Activated naive CD4-positive, alpha-beta T cell treated with Interleukin-2 at 50 U/mL for 16 hours (primary cell): Measurements from ENCODE around the gene TXNDC2.
A peak's percentile ranks its signal among the peaks of the same experiment; 100 is the strongest.

ENCODE experiments used
- DNase-seq: peaks from one replicate; pipeline ENCODE4 v3.0.0-alpha.2; 2020

TXNDC2 gene

GRCh38 chr18:9861157-9861556 is 24.6 kb upstream of the TXNDC2 start:
- no peak for DNase-seq

- peak; percentile 8 for DNase-seq
Measured at GRCh38 chr18:9861933-9862332, 23.8 kb upstream of the TXNDC2 start.

DNA sequence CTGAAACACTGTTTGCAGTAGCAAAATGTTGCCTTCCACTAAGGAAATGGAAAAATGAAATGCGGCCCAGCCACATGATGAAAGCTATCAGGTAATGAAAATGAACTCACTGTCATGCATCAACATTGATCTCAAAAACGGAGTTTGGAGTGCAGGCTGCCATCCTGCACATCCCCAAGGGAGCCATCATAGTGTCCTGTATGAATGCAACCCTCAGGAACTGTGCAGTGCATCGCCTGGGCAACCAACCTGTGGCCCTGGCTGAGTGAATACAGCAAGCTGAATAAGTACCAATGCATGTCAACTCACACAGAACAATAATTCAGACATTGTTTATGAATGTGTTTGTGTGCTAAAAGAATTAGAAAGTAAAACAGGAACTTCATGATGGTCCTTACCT is 23.1 kb upstream of the TXNDC2 start:
- no peak for DNase-seq

- DNase-seq: no peak
Measured at GRCh38 chr18:9863282-9863681, 22.5 kb upstream of the TXNDC2 start.

- DNase-seq: no peak
Measured at GRCh38 chr18:9865764-9866490, 19.8 kb upstream of the TXNDC2 start.

DNA sequence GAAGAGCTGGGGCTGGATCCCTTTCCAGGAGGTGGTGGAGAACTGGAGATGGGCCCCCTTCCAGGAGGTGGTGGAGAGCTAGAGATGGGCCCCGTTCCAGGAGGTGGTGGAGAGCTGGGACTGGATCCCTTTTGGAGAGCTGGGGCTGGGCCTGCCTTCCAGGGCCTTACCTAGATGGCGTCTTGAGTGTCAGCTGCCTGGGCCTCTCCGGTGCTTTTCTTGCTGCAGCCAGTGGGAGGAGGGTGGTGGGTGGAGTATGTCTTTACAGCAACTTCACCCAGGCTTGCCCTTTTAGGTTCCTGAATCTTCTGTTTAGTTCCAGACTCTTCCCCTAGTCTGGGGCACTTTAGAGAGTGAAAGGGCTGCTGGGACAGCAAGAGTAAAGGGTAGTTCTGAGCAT is 19.1 kb upstream of the TXNDC2 start:
- no peak for DNase-seq

GRCh38 chr18:9867071-9867594 is 18.6 kb upstream of the TXNDC2 start:
- no peak for DNase-seq

- DNase-seq: no peak
Measured at GRCh38 chr18:9868857-9869714, 16.7 kb upstream of the TXNDC2 start.

GRCh38 chr18:9869715-9870430 is 15.9 kb upstream of the TXNDC2 start:
- DNase-seq: no peak

- no peak for DNase-seq
Measured at GRCh38 chr18:9870431-9871008, 15.3 kb upstream of the TXNDC2 start.

DNA sequence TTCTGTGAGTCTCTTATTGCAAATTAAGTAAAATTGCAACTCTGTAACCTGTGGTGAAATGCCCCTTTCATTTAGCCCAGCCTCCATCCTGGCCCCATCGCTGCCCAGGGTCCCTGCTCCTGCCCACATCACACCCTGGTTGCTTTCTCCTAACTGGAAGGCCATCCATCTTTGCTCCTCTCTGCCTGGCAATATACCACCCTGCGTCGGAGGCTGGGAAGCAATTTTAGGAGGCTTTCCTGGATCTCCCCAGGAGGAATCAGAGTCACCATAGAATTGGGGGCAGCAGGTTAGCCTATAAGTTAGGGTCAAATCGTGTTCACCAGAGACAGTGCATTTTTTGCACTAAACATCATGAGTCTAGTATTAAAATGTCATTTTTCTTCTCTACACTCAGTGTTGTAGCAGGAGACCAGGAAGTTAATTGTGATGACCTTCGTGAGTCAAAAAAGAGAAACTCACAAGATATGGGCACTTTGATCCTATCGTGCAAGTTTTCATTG is 14.5 kb upstream of the TXNDC2 start:
- no peak for DNase-seq

GRCh38 chr18:9872823-9873222 is 12.9 kb upstream of the TXNDC2 start:
- DNase-seq: no peak

GRCh38 chr18:9874728-9875127 is 11.0 kb upstream of the TXNDC2 start:
- DNase-seq: no peak

GRCh38 chr18:9876212-9876866 is 9.4 kb upstream of the TXNDC2 start:
- no peak for DNase-seq

- DNase-seq: no peak
Measured at GRCh38 chr18:9876867-9877654, 8.7 kb upstream of the TXNDC2 start.

GRCh38 chr18:9877655-9878014 is 8.1 kb upstream of the TXNDC2 start:
- no peak for DNase-seq

DNA sequence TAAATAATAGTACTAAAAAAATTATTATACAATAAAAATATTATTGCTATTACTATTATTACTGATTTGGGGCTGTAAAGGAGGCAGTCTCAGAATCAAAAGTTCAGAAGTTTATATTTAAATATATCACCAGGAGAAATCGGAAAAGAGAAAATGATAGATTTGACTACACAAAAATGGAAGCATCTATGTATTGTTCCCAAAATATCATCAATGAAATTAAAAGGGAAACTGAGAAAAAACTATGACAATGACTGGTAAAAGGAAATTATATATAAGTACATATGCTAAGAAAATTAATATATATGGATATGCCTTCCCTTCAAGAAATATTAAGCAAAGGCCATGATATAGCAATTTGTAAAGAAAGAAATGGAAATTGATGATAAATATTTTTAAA is 7.7 kb upstream of the TXNDC2 start:
- no peak for DNase-seq

GRCh38 chr18:9878783-9879242 is 7.0 kb upstream of the TXNDC2 start:
- DNase-seq: no peak

- DNase-seq: no peak
Measured at GRCh38 chr18:9884090-9884489, 1.7 kb upstream of the TXNDC2 start.

DNA sequence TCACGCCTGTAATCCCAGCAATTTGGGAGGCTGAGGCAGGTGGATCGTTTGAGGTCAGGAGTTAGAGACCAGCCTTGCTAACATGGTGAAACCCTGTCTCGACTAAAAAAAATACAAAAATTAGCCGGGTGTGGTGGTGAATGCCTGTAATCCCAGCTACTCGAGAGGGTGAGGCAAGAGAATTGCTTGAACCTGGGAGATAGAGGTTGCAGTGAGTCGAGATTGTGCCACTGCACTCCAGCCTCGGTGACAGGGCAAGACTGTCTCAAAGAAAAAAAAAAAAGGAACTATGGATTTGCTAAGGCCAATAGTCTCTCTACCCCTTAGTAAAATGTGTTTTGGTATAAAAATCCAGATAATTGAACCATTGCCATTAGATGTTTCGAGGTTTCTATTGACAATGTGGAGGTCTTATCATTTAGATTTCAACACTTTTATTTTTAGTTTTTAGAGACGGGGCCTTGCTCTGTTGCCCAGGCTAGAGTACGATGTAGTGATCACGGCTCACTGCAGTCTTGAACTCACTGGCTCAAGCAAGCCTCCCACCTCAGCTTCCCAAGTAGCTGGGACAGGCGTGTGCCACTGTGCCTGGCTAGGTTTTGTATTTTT is 1.1 kb upstream of the TXNDC2 start:
- DNase-seq: no peak

DNA sequence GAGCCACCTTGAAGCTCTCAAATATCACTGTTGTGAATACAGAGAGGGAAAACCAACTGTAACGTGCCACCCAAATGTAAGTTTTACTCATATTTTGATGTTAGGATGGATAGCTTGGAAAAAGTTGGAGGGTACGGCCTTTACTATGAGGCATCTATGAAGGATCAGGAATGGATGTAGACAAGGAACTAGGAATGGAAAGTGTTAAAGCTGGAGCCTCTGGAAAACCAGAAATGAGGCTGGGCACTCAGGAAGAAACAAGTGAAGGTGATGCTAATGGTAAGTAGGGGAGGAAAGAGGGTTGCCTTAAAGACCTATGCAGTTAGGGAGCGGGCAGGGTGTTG is 204 bp downstream of the TXNDC2 start:
- no peak for DNase-seq
